G401 (cell line): ENCODE results near the gene CT45A3. TPM values are rescaled to one million over a fixed set of nuclear protein-coding genes. Genes with fewer than 3 reads are reported as not detected.
"Not testable (repeated sequence)": the region's sequence is repeated elsewhere in the genome, so short reads cannot be mapped to it uniquely, and the experiment has no call there.

Source experiments
- DNase-seq: peaks from one replicate; pipeline ENCODE4 v3.0.0-alpha.2; 2015; ENCODE audit warnings: low spot score
- in situ Hi-C: cut with HindIII; loops from 2 replicates; pipeline ENCODE4 v1.10.0; 2016; ENCODE audit warnings: low sequenced_read_pairs, mixed read lengths
- total RNA-seq: library from RNA; depleted of rRNA; stranded (reverse); fragments of >200 nt; shearing (Covaris generic); gene quantifications from 2 replicates; pipeline ENCODE4 v1.2.3, GENCODE V29; 2014; rRNA removed

Gene CT45A3
- 1.7 TPM in 1 of 2 replicates, not detected in the other for total RNA-seq

DNA sequence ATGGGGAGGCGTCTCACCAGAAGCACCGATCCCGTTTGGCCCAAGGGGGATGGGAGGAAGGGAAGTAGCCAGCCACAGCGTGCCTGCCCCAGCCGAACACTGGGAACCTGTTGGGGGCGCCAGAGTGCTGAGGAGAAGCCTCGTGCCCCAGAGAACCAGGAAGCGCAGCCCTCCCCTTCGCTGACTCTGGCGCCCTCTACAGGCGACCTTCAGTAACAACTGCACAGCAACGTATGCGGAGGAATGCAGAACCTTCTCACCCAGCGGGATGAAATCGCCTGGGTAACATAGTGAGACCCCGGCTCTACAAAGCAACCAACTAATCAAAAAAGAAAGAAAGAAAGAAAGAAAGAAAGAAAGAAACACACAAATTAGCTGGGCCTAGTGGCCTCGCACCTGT, at the start of gene CT45A3:
Gene CT45A3, minus strand, starts transcription at position 101 of the 400 bp plus-strand sequence. CDS start 3,747 bp downstream, outside the sequence.
- DNase-seq, in situ Hi-C loops: not testable (repeated sequence)

DNA sequence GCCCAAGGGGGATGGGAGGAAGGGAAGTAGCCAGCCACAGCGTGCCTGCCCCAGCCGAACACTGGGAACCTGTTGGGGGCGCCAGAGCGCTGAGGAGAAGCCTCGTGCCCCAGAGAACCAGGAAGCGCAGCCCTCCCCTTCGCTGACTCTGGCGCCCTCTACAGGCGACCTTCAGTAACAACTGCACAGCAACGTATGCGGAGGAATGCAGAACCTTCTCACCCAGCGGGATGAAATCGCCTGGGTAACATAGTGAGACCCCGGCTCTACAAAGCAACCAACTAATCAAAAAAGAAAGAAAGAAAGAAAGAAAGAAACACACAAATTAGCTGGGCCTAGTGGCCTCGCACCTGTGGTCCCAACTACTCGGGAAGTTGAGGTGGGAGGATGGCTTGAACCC, 34.7 kb upstream of the CT45A3 start, which contains the start of gene CT45A6:
Gene CT45A6, minus strand, starts transcription at position 101 of the 400 bp plus-strand sequence. CDS start 3,794 bp downstream, outside the sequence.
- in situ Hi-C loops, DNase-seq: not testable (repeated sequence)

GRCh38 chrX:135785403-135785802, 17.4 kb upstream of the CT45A3 start, which contains the start of gene CT45A5:
Gene CT45A5 (minus strand): TSS chrX:135785503. CDS start chrX:135781729, 3,774 bp downstream.
- in situ Hi-C loops, DNase-seq: not testable (repeated sequence)

DNA sequence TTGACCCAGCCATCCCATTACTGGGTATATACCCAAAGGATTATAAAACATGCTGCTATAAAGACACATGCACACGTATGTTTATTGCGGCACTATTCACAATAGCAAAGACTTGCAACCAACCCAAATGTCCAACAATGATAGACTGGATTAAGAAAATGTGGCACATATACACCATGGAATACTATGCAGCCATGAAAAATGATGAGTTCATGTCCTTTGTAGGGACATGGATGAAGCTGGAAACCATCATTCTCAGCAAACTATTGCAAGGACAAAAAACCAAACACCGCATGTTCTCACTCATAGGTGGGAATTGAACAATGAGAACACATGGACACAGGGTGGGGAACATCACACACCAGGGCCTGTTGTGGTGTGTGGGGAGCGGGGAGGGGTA, 23.3 kb downstream of the CT45A3 start:
- in situ Hi-C loops, DNase-seq: not testable (repeated sequence)

DNA sequence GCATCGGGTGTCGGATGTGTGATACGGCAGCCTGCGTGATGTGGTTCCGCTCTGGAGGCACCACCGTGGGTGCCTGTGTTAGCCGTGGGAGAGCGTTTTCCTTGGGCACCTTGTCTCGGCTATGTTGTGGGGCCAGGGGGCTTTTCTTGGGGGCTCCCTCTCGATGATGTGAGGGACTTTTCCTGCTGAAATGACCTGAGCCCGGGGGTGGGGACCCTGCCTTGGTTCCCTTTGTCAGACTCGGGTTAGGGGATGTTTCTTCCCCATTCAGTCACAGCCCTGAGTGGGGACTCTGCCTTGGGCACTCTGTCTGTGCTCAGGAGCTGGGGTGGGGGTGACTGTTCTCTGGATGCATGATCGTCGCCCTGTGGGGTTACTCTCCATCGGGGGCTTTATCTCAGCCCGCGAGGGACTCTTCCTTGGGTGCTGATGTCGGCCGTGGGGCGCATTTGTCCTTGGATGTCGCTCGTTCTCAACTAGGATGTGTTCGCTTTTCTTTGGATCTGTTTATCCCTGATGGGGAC, 26.7 kb downstream of the CT45A3 start:
- DNase-seq: no peak
- in situ Hi-C loops: no loop called here

DNA sequence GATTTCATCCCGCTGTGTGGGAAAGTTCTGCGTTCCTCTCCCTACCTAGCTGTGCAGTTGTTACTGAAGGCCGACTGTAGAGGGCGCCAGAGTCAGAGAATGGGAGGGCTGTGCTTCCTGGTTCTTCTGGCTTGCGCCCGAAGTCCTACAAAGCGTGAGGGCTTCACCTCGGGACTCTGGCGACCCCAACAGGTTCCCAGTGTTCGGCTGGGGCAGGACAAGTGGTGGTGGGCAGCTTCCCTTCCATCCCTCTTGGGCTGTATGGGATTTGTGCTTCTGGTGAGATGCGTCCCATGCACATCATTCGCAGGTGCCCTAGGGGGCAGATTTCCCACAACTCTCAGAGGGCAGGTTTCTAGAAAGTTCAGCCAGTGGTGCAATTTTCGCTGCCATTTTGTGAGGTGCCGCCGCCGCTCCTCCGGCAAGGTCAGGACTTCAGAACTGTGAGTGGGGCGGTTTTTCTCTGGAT, 27.3 kb downstream of the CT45A3 start:
- peak; percentile 13 for DNase-seq
- in situ Hi-C loops: no loop called here

- DNase-seq: peak; percentile 34
- in situ Hi-C loops: no loop called here
Observed at GRCh38 chrX:135737366-135738071, 30.5 kb downstream of the CT45A3 start.

- in situ Hi-C loops: not testable (repeated sequence)
Observed at GRCh38 chrX:135734666-135735065, 33.3 kb downstream of the CT45A3 start.

GRCh38 chrX:135713795-135714194, 54.2 kb downstream of the CT45A3 start:
- no peak for DNase-seq
- in situ Hi-C loops: no loop called here

More at GRCh38 chrX:135734666-135735065, 33.3 kb downstream of the CT45A3 start:
- not testable (repeated sequence) for DNase-seq

- in situ Hi-C loops: not testable (repeated sequence)
Observed at GRCh38 chrX:135713183-135713689, 54.8 kb downstream of the CT45A3 start, which contains the start of gene CT45A1. Gene CT45A1 (plus strand): TSS chrX:135713639. CDS start chrX:135718941, 5,302 bp downstream.

More at GRCh38 chrX:135713183-135713689, 54.8 kb downstream of the CT45A3 start, which contains the start of gene CT45A1:
- not testable (repeated sequence) for DNase-seq

Other genes with a start within 250 kb of the CT45A3 start
- gene INTS6L, start 247.5 kb downstream of the CT45A3 start, total RNA-seq: 9.8 and 10.3 TPM in 2 replicates
- not detected in 2 replicates for gene CT45A1, start 54.6 kb downstream of the CT45A3 start, total RNA-seq
- 0.61 TPM in 1 of 2 replicates, not detected in the other for gene CT45A5, start 17.3 kb upstream of the CT45A3 start, total RNA-seq
- not detected in 2 replicates for gene CT45A6, start 34.6 kb upstream of the CT45A3 start, total RNA-seq
- gene CT45A2, start 51.8 kb upstream of the CT45A3 start, total RNA-seq: not detected in 2 replicates
- not detected in 2 replicates for gene CT45A7, start 69.1 kb upstream of the CT45A3 start, total RNA-seq
- not detected in 2 replicates for gene CT45A8, start 86.3 kb upstream of the CT45A3 start, total RNA-seq
- gene CT45A9, start 103.6 kb upstream of the CT45A3 start, total RNA-seq: not detected in 2 replicates
- gene CT45A10, start 125.3 kb upstream of the CT45A3 start, total RNA-seq: not detected in 2 replicates
- gene SAGE1, start 125.5 kb upstream of the CT45A3 start, total RNA-seq: not detected in 2 replicates
- gene MMGT1, start 205.8 kb upstream of the CT45A3 start, total RNA-seq: 16.6 and 21.1 TPM in 2 replicates
- gene SLC9A6, start 217.2 kb upstream of the CT45A3 start, total RNA-seq: 5.5 and 6.4 TPM in 2 replicates